ENCODE results near the gene CDH10. TPM values are rescaled to one million over a fixed set of nuclear protein-coding genes. Genes with fewer than 3 reads are reported as not detected.

Gene CDH10
- total RNA-seq, 3 donors from 2014 or later (not counting 1 experiment from before 2014, with no cell fraction given), result not detected

GRCh38 chr5:24510523-24510988 lies 134.2 kb downstream of the CDH10 start:
- Mint-ChIP-seq H3K4me3 (no peak overlapping the region), H3K4me1 (no peaks in the 10 kb centered on the region), H3K27ac (no peak overlapping the region), H3K27me3 (ENCODE audit: low read depth in 2 of 2) (no peaks in the 10 kb centered on the region), H3K9me3 (peaks cover 6 to 10% of the 10 kb centered on the region in 2 donors), H3K36me3 (no peaks in the 10 kb centered on the region)
- intact Hi-C loops (cut with micrococcal nuclease), result no loop called here
- ATAC-seq, result no peak
- Histone ChIP-seq H3K9me3 (ENCODE audit: control insufficient read depth, insufficient read depth, low read length) (no peaks in the 10 kb centered on the region), H3K27ac (ENCODE audit: low read length) (no peak overlapping the region), H3K4me3 (ENCODE audit: low read length) (no peak overlapping the region), H3K27me3 (ENCODE audit: control insufficient read depth, insufficient read depth, low read length) (no peaks in the 10 kb centered on the region), H3K36me3 (ENCODE audit: control insufficient read depth, insufficient read depth, low read length) (no peaks in the 10 kb centered on the region), H3K4me1 (ENCODE audit: control insufficient read depth, insufficient read depth, low read length) (no peaks in the 10 kb centered on the region)
- DNase-seq, result no peak
- TF ChIP-seq, protein P1, sequence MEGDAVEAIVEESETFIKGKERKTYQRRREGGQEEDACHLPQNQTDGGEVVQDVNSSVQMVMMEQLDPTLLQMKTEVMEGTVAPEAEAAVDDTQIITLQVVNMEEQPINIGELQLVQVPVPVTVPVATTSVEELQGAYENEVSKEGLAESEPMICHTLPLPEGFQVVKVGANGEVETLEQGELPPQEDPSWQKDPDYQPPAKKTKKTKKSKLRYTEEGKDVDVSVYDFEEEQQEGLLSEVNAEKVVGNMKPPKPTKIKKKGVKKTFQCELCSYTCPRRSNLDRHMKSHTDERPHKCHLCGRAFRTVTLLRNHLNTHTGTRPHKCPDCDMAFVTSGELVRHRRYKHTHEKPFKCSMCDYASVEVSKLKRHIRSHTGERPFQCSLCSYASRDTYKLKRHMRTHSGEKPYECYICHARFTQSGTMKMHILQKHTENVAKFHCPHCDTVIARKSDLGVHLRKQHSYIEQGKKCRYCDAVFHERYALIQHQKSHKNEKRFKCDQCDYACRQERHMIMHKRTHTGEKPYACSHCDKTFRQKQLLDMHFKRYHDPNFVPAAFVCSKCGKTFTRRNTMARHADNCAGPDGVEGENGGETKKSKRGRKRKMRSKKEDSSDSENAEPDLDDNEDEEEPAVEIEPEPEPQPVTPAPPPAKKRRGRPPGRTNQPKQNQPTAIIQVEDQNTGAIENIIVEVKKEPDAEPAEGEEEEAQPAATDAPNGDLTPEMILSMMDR (IDR thresholded peaks at IDR 0.05), result no peak

- DNase-seq, result no peak
- no peaks in the 10 kb centered on the region for H3K27me3 ChIP-seq (ENCODE audit: control insufficient read depth, insufficient read depth, low read length)
- ATAC-seq, result no peak
- H3K4me1 ChIP-seq (ENCODE audit: control insufficient read depth, insufficient read depth, low read length), result no peaks in the 10 kb centered on the region
- no peaks in the 10 kb centered on the region for H3K36me3 Mint-ChIP-seq
- H3K27ac ChIP-seq (ENCODE audit: low read length), result no peak overlapping the region
- no peaks in the 10 kb centered on the region for H3K27me3 Mint-ChIP-seq (ENCODE audit: low read depth in 2 of 2)
- WGBS (ENCODE audit: insufficient coverage), result 84% methylated on average over 3 of the region's 3 CpGs
- H3K9me3 ChIP-seq (ENCODE audit: control insufficient read depth, insufficient read depth, low read length), result no peaks in the 10 kb centered on the region
- no peak overlapping the region for H3K27ac Mint-ChIP-seq
- no peaks in the 10 kb centered on the region for H3K4me1 Mint-ChIP-seq
- TF ChIP-seq, protein P1 (IDR thresholded peaks at IDR 0.05), result no peak
- H3K4me3 ChIP-seq (ENCODE audit: low read length), result no peak overlapping the region
- no peak overlapping the region for H3K4me3 Mint-ChIP-seq
- H3K9me3 Mint-ChIP-seq, result peaks cover 6 to 10% of the 10 kb centered on the region in 2 donors
- H3K36me3 ChIP-seq (ENCODE audit: control insufficient read depth, insufficient read depth, low read length), result no peaks in the 10 kb centered on the region
- intact Hi-C loops (cut with micrococcal nuclease), result no loop called here
Observed at GRCh38 chr5:24509943-24510342, 134.8 kb downstream of the CDH10 start.

DNA sequence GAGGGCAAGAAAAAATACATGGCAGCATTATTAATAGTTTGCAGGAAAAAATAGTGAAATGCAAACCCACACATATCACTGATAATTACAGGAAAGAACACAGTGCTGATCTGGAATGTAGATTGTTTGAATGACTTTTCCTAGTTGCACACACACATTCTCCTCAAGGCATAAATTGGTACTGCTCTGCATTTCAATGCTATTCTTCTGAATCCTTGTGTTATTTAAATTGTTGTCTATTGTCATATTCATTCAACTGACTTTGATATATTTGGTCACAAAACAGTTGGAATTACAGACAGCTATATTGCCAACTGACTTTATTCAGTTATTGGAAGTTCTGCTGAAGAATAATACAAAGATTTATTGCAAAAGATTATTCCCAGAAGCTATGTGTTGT lies 139.5 kb downstream of the CDH10 start:
- H3K27me3 Mint-ChIP-seq (ENCODE audit: low read depth in 2 of 2), result no peaks in the 10 kb centered on the region
- H3K4me1 ChIP-seq (ENCODE audit: control insufficient read depth, insufficient read depth, low read length), result no peaks in the 10 kb centered on the region
- no peaks in the 10 kb centered on the region for H3K9me3 ChIP-seq (ENCODE audit: control insufficient read depth, insufficient read depth, low read length)
- no peak overlapping the region for H3K27ac ChIP-seq (ENCODE audit: low read length)
- no peaks in the 10 kb centered on the region for H3K27me3 ChIP-seq (ENCODE audit: control insufficient read depth, insufficient read depth, low read length)
- H3K4me1 Mint-ChIP-seq, result no peaks in the 10 kb centered on the region
- TF ChIP-seq, protein P1 (IDR thresholded peaks at IDR 0.05), result no peak
- H3K4me3 Mint-ChIP-seq, result no peak overlapping the region
- intact Hi-C loops (cut with micrococcal nuclease), result no loop called here
- H3K4me3 ChIP-seq (ENCODE audit: low read length), result no peak overlapping the region
- H3K36me3 Mint-ChIP-seq, result no peaks in the 10 kb centered on the region
- H3K27ac Mint-ChIP-seq, result no peak overlapping the region
- H3K36me3 ChIP-seq (ENCODE audit: control insufficient read depth, insufficient read depth, low read length), result no peaks in the 10 kb centered on the region
- no peak for ATAC-seq
- H3K9me3 Mint-ChIP-seq, result peaks cover 2 to 3% of the 10 kb centered on the region in 2 donors
- no peak for DNase-seq

DNA sequence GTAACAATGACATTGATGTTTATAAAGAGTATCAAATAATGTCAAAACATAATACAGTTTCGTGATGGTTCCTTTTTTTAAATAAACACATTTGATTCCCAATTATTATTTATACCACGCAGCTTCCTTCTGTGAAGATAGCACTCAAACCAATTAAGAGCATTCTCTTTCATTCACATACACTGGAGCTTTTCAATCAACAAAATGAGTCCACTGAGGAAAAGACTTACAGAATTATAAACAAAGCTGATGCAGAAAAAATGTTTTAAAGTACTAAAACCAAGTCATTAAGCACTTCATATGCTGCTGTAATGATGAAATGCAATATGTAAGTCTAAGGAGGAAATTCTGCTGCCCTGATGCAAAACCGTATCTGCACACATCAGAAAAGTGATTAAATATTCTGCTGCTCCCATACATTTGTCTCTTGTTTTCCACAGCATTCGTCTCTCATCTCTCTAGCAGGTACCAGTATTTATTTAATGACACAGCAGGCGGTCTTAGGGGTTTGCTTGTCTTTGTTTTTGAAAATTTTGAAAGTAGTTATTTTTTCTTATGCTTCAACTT lies 147.1 kb downstream of the CDH10 start:
- H3K4me3 Mint-ChIP-seq, result no peak overlapping the region
- H3K4me1 ChIP-seq (ENCODE audit: control insufficient read depth, insufficient read depth, low read length), result no peaks in the 10 kb centered on the region
- ATAC-seq (no peak), DNase-seq (no peak)
- WGBS (ENCODE audit: insufficient coverage), result 79% methylated on average over 4 of the region's 5 CpGs
- H3K36me3 ChIP-seq (ENCODE audit: control insufficient read depth, insufficient read depth, low read length), result no peaks in the 10 kb centered on the region
- H3K27ac Mint-ChIP-seq, result no peak overlapping the region
- no peaks in the 10 kb centered on the region for H3K36me3 Mint-ChIP-seq
- H3K9me3 Mint-ChIP-seq, result peaks cover 4 to 6% of the 10 kb centered on the region in 2 donors
- no peaks in the 10 kb centered on the region for H3K27me3 ChIP-seq (ENCODE audit: control insufficient read depth, insufficient read depth, low read length)
- H3K4me3 ChIP-seq (ENCODE audit: low read length), result no peak overlapping the region
- TF ChIP-seq, protein P1 (IDR thresholded peaks at IDR 0.05), result no peak
- H3K27ac ChIP-seq (ENCODE audit: low read length), result no peak overlapping the region
- H3K4me1 Mint-ChIP-seq, result no peaks in the 10 kb centered on the region
- peaks cover 2% of the 10 kb centered on the region for H3K9me3 ChIP-seq (ENCODE audit: control insufficient read depth, insufficient read depth, low read length)
- H3K27me3 Mint-ChIP-seq (ENCODE audit: low read depth in 2 of 2), result no peaks in the 10 kb centered on the region
- intact Hi-C loops (cut with micrococcal nuclease), result no loop called here

All from natural killer cell (primary cell).